ENCODE data around the gene PIGL.

Gene PIGL

GRCh38 chr17:16217002-16217635 is at the start of gene PIGL:
Gene PIGL (plus strand): TSS chr17:16217210. CDS start chr17:16217227, 17 bp downstream.
- H3F3A ChIP-seq (ENCODE audit: insufficient read depth, low read length) = no peaks in the 10 kb centered on the region
- H3K27ac ChIP-seq (ENCODE audit: low read depth, low read length, poor library complexity, severe bottlenecking) = peak within 1 kb of the TSS; percentile 88
- no peaks in the 10 kb centered on the region for H3K27me3 ChIP-seq (ENCODE audit: insufficient read depth, low read length)
- H3K4me3 ChIP-seq (ENCODE audit: low read depth, low read length, poor library complexity, severe bottlenecking) = peak within 1 kb of the TSS; percentile 84
- peaks cover 47% of the 10 kb centered on the region for H3K4me1 ChIP-seq (ENCODE audit: insufficient read depth, low read length, severe bottlenecking)
- peak within 1 kb of the TSS; percentile 58; the same call in 1 of the 2 replicates for H2AFZ ChIP-seq (ENCODE audit: low read length)
- H3K4me2 ChIP-seq (ENCODE audit: low read length) = peak within 1 kb of the TSS; percentile 97
- no peaks in the 10 kb centered on the region for H3K9me2 ChIP-seq (ENCODE audit: low read depth, low read length)
- peaks cover 58% of the 10 kb centered on the region for H3K79me2 ChIP-seq (ENCODE audit: insufficient read depth, low read length)
- H4K20me1 ChIP-seq (ENCODE audit: insufficient read depth, low read length) = no peaks in the 10 kb centered on the region
- no peaks in the 10 kb centered on the region for H3K9me3 ChIP-seq (ENCODE audit: low read length)
- H3K36me3 ChIP-seq (ENCODE audit: insufficient read depth, low read length) = peaks cover 10% of the 10 kb centered on the region; the same call in 1 of the 2 replicates
- peak within 1 kb of the TSS; percentile 81 for H3K9ac ChIP-seq (ENCODE audit: low read length)
- TF ChIP-seq EZH2 (IDR thresholded peaks at IDR 0.05; ENCODE audit: borderline replicate concordance, low read length) = no peak
- TF ChIP-seq, protein P1, sequence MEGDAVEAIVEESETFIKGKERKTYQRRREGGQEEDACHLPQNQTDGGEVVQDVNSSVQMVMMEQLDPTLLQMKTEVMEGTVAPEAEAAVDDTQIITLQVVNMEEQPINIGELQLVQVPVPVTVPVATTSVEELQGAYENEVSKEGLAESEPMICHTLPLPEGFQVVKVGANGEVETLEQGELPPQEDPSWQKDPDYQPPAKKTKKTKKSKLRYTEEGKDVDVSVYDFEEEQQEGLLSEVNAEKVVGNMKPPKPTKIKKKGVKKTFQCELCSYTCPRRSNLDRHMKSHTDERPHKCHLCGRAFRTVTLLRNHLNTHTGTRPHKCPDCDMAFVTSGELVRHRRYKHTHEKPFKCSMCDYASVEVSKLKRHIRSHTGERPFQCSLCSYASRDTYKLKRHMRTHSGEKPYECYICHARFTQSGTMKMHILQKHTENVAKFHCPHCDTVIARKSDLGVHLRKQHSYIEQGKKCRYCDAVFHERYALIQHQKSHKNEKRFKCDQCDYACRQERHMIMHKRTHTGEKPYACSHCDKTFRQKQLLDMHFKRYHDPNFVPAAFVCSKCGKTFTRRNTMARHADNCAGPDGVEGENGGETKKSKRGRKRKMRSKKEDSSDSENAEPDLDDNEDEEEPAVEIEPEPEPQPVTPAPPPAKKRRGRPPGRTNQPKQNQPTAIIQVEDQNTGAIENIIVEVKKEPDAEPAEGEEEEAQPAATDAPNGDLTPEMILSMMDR (IDR thresholded peaks at IDR 0.05; ENCODE audit: low read length) = no peak

DNA sequence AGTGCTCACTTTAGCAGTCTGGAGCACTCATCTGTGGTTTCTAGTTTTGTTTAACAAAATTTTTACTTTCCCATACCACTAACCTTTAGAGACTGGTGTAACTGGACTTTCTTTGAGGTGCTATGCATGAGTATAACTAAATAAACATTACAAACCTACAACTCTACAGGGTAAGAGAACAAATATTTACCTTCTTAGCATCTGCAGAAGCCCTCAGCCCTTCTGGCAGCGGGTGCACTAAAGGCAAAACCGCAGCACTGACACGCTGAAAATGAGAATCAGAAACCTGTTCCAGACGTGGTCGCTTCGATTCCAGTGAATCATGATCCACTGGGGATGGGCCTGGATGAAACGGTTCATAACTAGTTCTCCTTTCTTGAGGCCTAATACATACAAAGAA is 45.4 kb upstream of the PIGL start:
- Histone ChIP-seq H3K36me3 (ENCODE audit: insufficient read depth, low read length) (peaks cover 28% of the 10 kb centered on the region; the same call in 1 of the 2 replicates), H3K27ac (ENCODE audit: low read depth, low read length, poor library complexity, severe bottlenecking) (no peak overlapping the region), H3K27me3 (ENCODE audit: insufficient read depth, low read length) (no peaks in the 10 kb centered on the region), H3K4me2 (ENCODE audit: low read length) (no peak overlapping the region), H3K4me1 (ENCODE audit: insufficient read depth, low read length, severe bottlenecking) (no peaks in the 10 kb centered on the region), H3K9me3 (ENCODE audit: low read length) (no peaks in the 10 kb centered on the region), H3F3A (ENCODE audit: insufficient read depth, low read length) (no peaks in the 10 kb centered on the region), H3K9me2 (ENCODE audit: low read depth, low read length) (no peaks in the 10 kb centered on the region), H4K20me1 (ENCODE audit: insufficient read depth, low read length) (no peaks in the 10 kb centered on the region), H3K4me3 (ENCODE audit: low read depth, low read length, poor library complexity, severe bottlenecking) (no peak overlapping the region), H3K79me2 (ENCODE audit: insufficient read depth, low read length) (peaks cover 16% of the 10 kb centered on the region), H2AFZ (ENCODE audit: low read length) (no peak overlapping the region), H3K9ac (ENCODE audit: low read length) (no peak overlapping the region)
- TF ChIP-seq, protein P1 (IDR thresholded peaks at IDR 0.05; ENCODE audit: low read length) = no peak
- TF ChIP-seq EZH2 (IDR thresholded peaks at IDR 0.05; ENCODE audit: borderline replicate concordance, low read length) = no peak

GRCh38 chr17:16178836-16179235 is 38.2 kb upstream of the PIGL start:
- H3K27ac ChIP-seq (ENCODE audit: low read depth, low read length, poor library complexity, severe bottlenecking) = no peak overlapping the region
- 0 out of 2 replicates have a peak, but pooled peaks cover 3% of the 10 kb centered on the region for H3K9me3 ChIP-seq (ENCODE audit: low read length)
- no peak overlapping the region for H2AFZ ChIP-seq (ENCODE audit: low read length)
- H3K9me2 ChIP-seq (ENCODE audit: low read depth, low read length) = no peaks in the 10 kb centered on the region
- H3K36me3 ChIP-seq (ENCODE audit: insufficient read depth, low read length) = peaks cover 32% of the 10 kb centered on the region
- no peak overlapping the region for H3K9ac ChIP-seq (ENCODE audit: low read length)
- no peaks in the 10 kb centered on the region for H3K27me3 ChIP-seq (ENCODE audit: insufficient read depth, low read length)
- H3K4me1 ChIP-seq (ENCODE audit: insufficient read depth, low read length, severe bottlenecking) = no peaks in the 10 kb centered on the region
- H3K4me2 ChIP-seq (ENCODE audit: low read length) = no peak overlapping the region
- no peaks in the 10 kb centered on the region for H4K20me1 ChIP-seq (ENCODE audit: insufficient read depth, low read length)
- H3F3A ChIP-seq (ENCODE audit: insufficient read depth, low read length) = no peaks in the 10 kb centered on the region
- H3K79me2 ChIP-seq (ENCODE audit: insufficient read depth, low read length) = peaks cover 36% of the 10 kb centered on the region
- no peak overlapping the region for H3K4me3 ChIP-seq (ENCODE audit: low read depth, low read length, poor library complexity, severe bottlenecking)
- TF ChIP-seq EZH2 (IDR thresholded peaks at IDR 0.05; ENCODE audit: borderline replicate concordance, low read length) = no peak

- Histone ChIP-seq H4K20me1 (ENCODE audit: insufficient read depth, low read length) (no peaks in the 10 kb centered on the region), H3K4me2 (ENCODE audit: low read length) (no peak overlapping the region)
Measured at GRCh38 chr17:16181581-16181980, 35.4 kb upstream of the PIGL start.

More at GRCh38 chr17:16181581-16181980, 35.4 kb upstream of the PIGL start:
- no peak for TF ChIP-seq EZH2 (IDR thresholded peaks at IDR 0.05; ENCODE audit: borderline replicate concordance, low read length)
- TF ChIP-seq, protein P1 (IDR thresholded peaks at IDR 0.05; ENCODE audit: low read length) = no peak
- H3K27ac ChIP-seq (ENCODE audit: low read depth, low read length, poor library complexity, severe bottlenecking) = no peak overlapping the region
- no peak overlapping the region for H3K4me3 ChIP-seq (ENCODE audit: low read depth, low read length, poor library complexity, severe bottlenecking)
- no peaks in the 10 kb centered on the region for H3K9me2 ChIP-seq (ENCODE audit: low read depth, low read length)
- 0 out of 2 replicates have a peak, but pooled peaks cover 3% of the 10 kb centered on the region for H3K9me3 ChIP-seq (ENCODE audit: low read length)
- H3K79me2 ChIP-seq (ENCODE audit: insufficient read depth, low read length) = peaks cover 26% of the 10 kb centered on the region
- no peaks in the 10 kb centered on the region for H3K27me3 ChIP-seq (ENCODE audit: insufficient read depth, low read length)
- no peak overlapping the region for H2AFZ ChIP-seq (ENCODE audit: low read length)
- H3K36me3 ChIP-seq (ENCODE audit: insufficient read depth, low read length) = peaks cover 54% of the 10 kb centered on the region
- H3F3A ChIP-seq (ENCODE audit: insufficient read depth, low read length) = no peaks in the 10 kb centered on the region
- H3K4me1 ChIP-seq (ENCODE audit: insufficient read depth, low read length, severe bottlenecking) = no peaks in the 10 kb centered on the region
- H3K9ac ChIP-seq (ENCODE audit: low read length) = no peak overlapping the region
